Upper lobe of left lung (tissue), 4 donors: ENCODE measurements around the gene UBL7.

ENCODE experiments used
- EP300 ChIP-seq, 4 donors: sonication (generic); formaldehyde crosslinking; IDR thresholded peaks; one replicate each; pipeline ENCODE4 v1.5.1; 2017; ENCODE audit warnings: antibody characterized with exemption in 4 of 4, control low read depth in 2 of 4
- POLR2AphosphoS5 ChIP-seq, 2 donors: sonication (generic); formaldehyde crosslinking; IDR thresholded peaks; one replicate each; pipeline ENCODE4 v1.5.1; 2017; ENCODE audit warnings: antibody characterized with exemption in 2 of 2
- TF ChIP-seq, protein P1 (sequence below), 6 experiments: fragments of 450-650 bp in 4 of 6; fragments of 200-600 bp in 2 of 6; sonication (generic) in 2 of 6; IDR thresholded peaks; one replicate each; pipeline ENCODE4 v1.5.1; 2016 to 2019; ENCODE audit warnings: antibody characterized with exemption in 6 of 6

DNA sequence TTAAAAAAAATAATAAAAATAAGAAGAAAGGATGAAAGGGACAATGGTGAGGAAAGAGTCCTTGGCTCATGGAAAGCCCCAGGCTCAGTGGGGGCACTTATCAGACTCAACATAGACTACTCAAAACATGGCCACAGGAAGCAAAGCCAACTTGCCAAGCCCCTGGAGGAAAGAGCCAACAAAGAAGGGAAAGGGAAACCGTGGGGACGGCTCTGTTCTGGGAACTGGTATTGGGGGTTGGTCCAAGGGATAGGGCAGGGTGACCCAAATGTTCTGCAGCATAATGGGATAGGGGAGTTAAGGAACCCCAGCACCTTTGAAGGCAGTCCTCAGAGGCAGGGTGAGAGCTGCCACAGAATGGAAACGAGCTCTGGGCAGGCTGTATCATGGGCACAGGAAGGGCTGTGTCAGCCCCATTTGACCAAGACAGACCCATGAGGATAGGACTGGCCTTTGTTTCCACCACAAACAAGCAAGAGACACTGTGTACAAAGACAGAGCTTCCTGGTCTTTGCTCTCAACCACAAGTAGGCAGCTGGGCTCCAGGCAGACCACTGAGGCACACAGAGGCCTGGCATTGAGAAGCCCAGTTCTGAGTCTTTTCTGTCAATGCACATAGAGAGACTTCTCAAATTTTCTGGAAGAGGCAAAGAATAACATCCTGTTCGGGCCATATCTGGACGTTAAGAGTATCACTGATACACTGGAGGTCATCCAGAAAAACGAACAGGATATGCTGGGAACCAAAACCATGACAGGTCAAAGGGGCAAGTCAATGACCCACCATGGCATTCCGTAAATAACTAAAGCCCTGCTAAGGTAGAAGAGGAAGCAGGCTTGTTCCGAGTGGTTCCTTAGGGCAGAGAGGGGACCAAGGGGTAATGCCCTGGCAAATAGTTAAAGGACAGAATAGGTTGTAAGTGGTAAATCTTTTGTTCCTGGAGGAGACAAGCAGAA lies 16.6 kb downstream of the UBL7 start:
- TF ChIP-seq, protein P1, sequence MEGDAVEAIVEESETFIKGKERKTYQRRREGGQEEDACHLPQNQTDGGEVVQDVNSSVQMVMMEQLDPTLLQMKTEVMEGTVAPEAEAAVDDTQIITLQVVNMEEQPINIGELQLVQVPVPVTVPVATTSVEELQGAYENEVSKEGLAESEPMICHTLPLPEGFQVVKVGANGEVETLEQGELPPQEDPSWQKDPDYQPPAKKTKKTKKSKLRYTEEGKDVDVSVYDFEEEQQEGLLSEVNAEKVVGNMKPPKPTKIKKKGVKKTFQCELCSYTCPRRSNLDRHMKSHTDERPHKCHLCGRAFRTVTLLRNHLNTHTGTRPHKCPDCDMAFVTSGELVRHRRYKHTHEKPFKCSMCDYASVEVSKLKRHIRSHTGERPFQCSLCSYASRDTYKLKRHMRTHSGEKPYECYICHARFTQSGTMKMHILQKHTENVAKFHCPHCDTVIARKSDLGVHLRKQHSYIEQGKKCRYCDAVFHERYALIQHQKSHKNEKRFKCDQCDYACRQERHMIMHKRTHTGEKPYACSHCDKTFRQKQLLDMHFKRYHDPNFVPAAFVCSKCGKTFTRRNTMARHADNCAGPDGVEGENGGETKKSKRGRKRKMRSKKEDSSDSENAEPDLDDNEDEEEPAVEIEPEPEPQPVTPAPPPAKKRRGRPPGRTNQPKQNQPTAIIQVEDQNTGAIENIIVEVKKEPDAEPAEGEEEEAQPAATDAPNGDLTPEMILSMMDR (IDR thresholded peaks at IDR 0.05), result no peak
- TF ChIP-seq POLR2AphosphoS5 (IDR thresholded peaks at IDR 0.05) (no peak), EP300 (IDR thresholded peaks at IDR 0.05) (no peak)
